Fibroblast of lung (primary cell): Measurements from ENCODE around the gene MAGI2. TPM values are rescaled to one million over a fixed set of nuclear protein-coding genes. Genes with fewer than 3 reads are reported as not detected.

Experiments used
- DNase-seq, 2 donors: peaks; one replicate each; pipeline versions ENCODE4 v3.0.0 to v3.0.0-alpha.2; 2010; ENCODE audit warnings: low read depth in 2 of 2
- H2AFZ ChIP-seq: 2 replicates; pipeline ENCODE4 v1.5.1; 2012; ENCODE audit warnings: low read length, control low read depth, inconsistent platforms
- H3K27ac ChIP-seq: 2 replicates; pipeline ENCODE4 v1.5.1; 2011; ENCODE audit warnings: low read length, control low read depth; ENCODE audit not compliant: insufficient read depth
- H3K27me3 ChIP-seq: 2 replicates; pipeline ENCODE4 v1.5.1; 2011; ENCODE audit warnings: mild to moderate bottlenecking, low read length; ENCODE audit not compliant: control insufficient read depth, insufficient read depth
- H3K36me3 ChIP-seq: 2 replicates; pipeline ENCODE4 v1.5.1; 2011; ENCODE audit warnings: low read length; ENCODE audit not compliant: control insufficient read depth, insufficient read depth
- H3K4me1 ChIP-seq: 2 replicates; pipeline ENCODE4 v1.5.1; 2011; ENCODE audit warnings: low read length; ENCODE audit not compliant: control insufficient read depth, insufficient read depth; ENCODE audit errors: extremely low read depth
- H3K4me2 ChIP-seq: 2 replicates; pipeline ENCODE4 v1.5.1; 2011; ENCODE audit warnings: low read length, control low read depth; ENCODE audit not compliant: insufficient read depth; ENCODE audit errors: extremely low read depth
- H3K4me3 ChIP-seq, 4 experiments: fragments of 200-600 bp in 1 of 4; sonication (generic) in 1 of 4; replicated peaks in 1 of 4; 2 replicates each; pipeline ENCODE4 v1.5.1; 2011 to 2016; ENCODE audit warnings: low read length in 4 of 4, low read depth in 3 of 4, mild to moderate bottlenecking in 3 of 4, control low read depth in 2 of 4, inconsistent platforms in 1 of 4, mixed read lengths in 1 of 4; ENCODE audit not compliant: insufficient read depth in 1 of 4; ENCODE audit errors: control extremely low read depth in 1 of 4
- H3K79me2 ChIP-seq: 2 replicates; pipeline ENCODE4 v1.5.1; 2012; ENCODE audit warnings: mild to moderate bottlenecking, low read length, inconsistent platforms; ENCODE audit not compliant: control insufficient read depth, insufficient read depth
- H3K9ac ChIP-seq: 2 replicates; pipeline ENCODE4 v1.5.1; 2011; ENCODE audit warnings: mild to moderate bottlenecking, low read length, control low read depth; ENCODE audit not compliant: insufficient read depth
- H3K9me3 ChIP-seq: 2 replicates; pipeline ENCODE4 v1.5.1; 2012; ENCODE audit warnings: low read depth, low read length; ENCODE audit not compliant: control insufficient read depth, insufficient read depth
- H4K20me1 ChIP-seq: 2 replicates; pipeline ENCODE4 v1.5.1; 2011; ENCODE audit warnings: low read length; ENCODE audit not compliant: control insufficient read depth, insufficient read depth; ENCODE audit errors: extremely low read depth
- CTCF ChIP-seq, 2 donors: IDR thresholded peaks in 1 of 2; conservative IDR thresholded peaks in 1 of 2; 1 replicate in 1 of 2; 2 replicates in 1 of 2; pipeline ENCODE4 v1.5.1; 2011 to 2012; ENCODE audit warnings: low read length in 2 of 2, control low read depth in 1 of 2, inconsistent platforms in 1 of 2, low read depth in 1 of 2, mild to moderate bottlenecking in 1 of 2
- EZH2 ChIP-seq: IDR thresholded peaks from 2 replicates; pipeline ENCODE4 v1.5.1; 2012; ENCODE audit warnings: low read length, control low read depth, mild to moderate bottlenecking; ENCODE audit errors: missing control alignments
- polyA plus RNA-seq, 2 donors: library from polyadenylated mRNA; depleted of rRNA in 1 of 2; stranded (reverse) in 1 of 2; unstranded in 1 of 2; fragments of >200 nt; gene quantifications; 2 replicates each; pipeline ENCODE4 v1.2.1, GENCODE V29; 2011 to 2012; ENCODE audit warnings: missing spikeins in 1 of 2
- total RNA-seq: library from RNA; depleted of rRNA; stranded (reverse); fragments of >200 nt; gene quantifications from 2 replicates; pipeline ENCODE4 v1.2.1, GENCODE V29; 2014

MAGI2 gene
- total and polyA plus RNA-seq, 2 donors (not counting 1 experiment from before 2014, with no cell fraction given): 1.8 to 17.0 TPM

- Histone ChIP-seq H3K9ac (no peak overlapping the region), H3K4me3 (no peak overlapping the region), H3K27ac (no peak overlapping the region), H3K4me2 (no peak overlapping the region), H3K4me1 (no peaks in the 10 kb centered on the region), H4K20me1 (no peaks in the 10 kb centered on the region), H3K36me3 (no peaks in the 10 kb centered on the region), H3K9me3 (no peaks in the 10 kb centered on the region), H2AFZ (no peak overlapping the region), H3K79me2 (no peaks in the 10 kb centered on the region), H3K27me3 (no peaks in the 10 kb centered on the region)
- DNase-seq: peak in 1 of 2 donors; percentile 47
- TF ChIP-seq CTCF (conservative IDR thresholded peaks at IDR 0.05 in 1 of 2, IDR thresholded peaks at IDR 0.05 in 1 of 2; ENCODE audit: low read depth in 1 of 2, low read length in 2 of 2): no peak
- TF ChIP-seq EZH2: no peak
These were observed 625.1 kb downstream of the MAGI2 start for GRCh38 chr7:78828317-78828716.

- no peak for TF ChIP-seq CTCF (conservative IDR thresholded peaks at IDR 0.05 in 1 of 2, IDR thresholded peaks at IDR 0.05 in 1 of 2; ENCODE audit: low read depth in 1 of 2, low read length in 2 of 2)
- no peak for TF ChIP-seq EZH2
- no peak overlapping the region for H3K4me3 ChIP-seq
- H3K4me2 ChIP-seq: no peak overlapping the region
- H3K79me2 ChIP-seq: no peaks in the 10 kb centered on the region
- DNase-seq: no peak
- H3K27ac ChIP-seq: no peak overlapping the region
- H4K20me1 ChIP-seq: no peaks in the 10 kb centered on the region
- no peaks in the 10 kb centered on the region for H3K36me3 ChIP-seq
- no peak overlapping the region for H2AFZ ChIP-seq
- H3K27me3 ChIP-seq: no peaks in the 10 kb centered on the region
- no peaks in the 10 kb centered on the region for H3K4me1 ChIP-seq
- H3K9me3 ChIP-seq: no peaks in the 10 kb centered on the region
- no peak overlapping the region for H3K9ac ChIP-seq
These were observed 649.9 kb downstream of the MAGI2 start for GRCh38 chr7:78803501-78804127.

- H3K4me2 ChIP-seq: no peak overlapping the region
- H3K79me2 ChIP-seq: no peaks in the 10 kb centered on the region
- H2AFZ ChIP-seq: no peak overlapping the region
- peak in 1 of 2 donors; percentile 40 for DNase-seq
- no peaks in the 10 kb centered on the region for H3K4me1 ChIP-seq
- H3K9ac ChIP-seq: no peak overlapping the region
- no peaks in the 10 kb centered on the region for H3K27me3 ChIP-seq
- H4K20me1 ChIP-seq: no peaks in the 10 kb centered on the region
- no peak overlapping the region for H3K4me3 ChIP-seq
- H3K27ac ChIP-seq: no peak overlapping the region
- H3K36me3 ChIP-seq: no peaks in the 10 kb centered on the region
- no peaks in the 10 kb centered on the region for H3K9me3 ChIP-seq
- no peak for TF ChIP-seq EZH2
- no peak for TF ChIP-seq CTCF (conservative IDR thresholded peaks at IDR 0.05 in 1 of 2, IDR thresholded peaks at IDR 0.05 in 1 of 2; ENCODE audit: low read depth in 1 of 2, low read length in 2 of 2)
These were observed 659.4 kb downstream of the MAGI2 start for GRCh38 chr7:78794101-78794500.
